ENCODE data around the gene PPWD1. TPM values are rescaled to one million over a fixed set of nuclear protein-coding genes. Genes with fewer than 3 reads are reported as not detected.
"Not testable (repeated sequence)": the region's sequence is repeated elsewhere in the genome, so short reads cannot be mapped to it uniquely, and the experiment has no call there.

Gene PPWD1
- total and polyA plus RNA-seq, 12 donors = 15.3 to 181 (median 28.4) TPM

- WGBS, 4 donors = 92 to 95% (median 94%) methylated on average over 4 of the region's 4 CpGs
- no peaks in the 10 kb centered on the region for H3K27me3 ChIP-seq
- H3K9me3 ChIP-seq (replicated peaks in 1 of 3) = no peaks in the 10 kb centered on the region
- intact Hi-C loops (cut with DNase I) = no loop called here
- H3K27ac ChIP-seq = no peak overlapping the region
- TF ChIP-seq POLR2A (IDR thresholded peaks at IDR 0.05) (no peak), CTCF (IDR thresholded peaks at IDR 0.05) (no peak)
- peaks cover 9 to 32% of the 10 kb centered on the region in 2 donors for H3K4me1 ChIP-seq (replicated peaks in 1 of 2)
- H3K4me3 ChIP-seq = no peak overlapping the region
- peaks cover 0 to 18% of the 10 kb centered on the region in 2 donors for H3K36me3 ChIP-seq (replicated peaks in 1 of 2)
- no peak for DNase-seq
Measured at GRCh38 chr5:65620021-65620420, 56.9 kb downstream of the PPWD1 start.

- intact Hi-C loops (cut with DNase I); H3K4me3 ChIP-seq; H3K27me3 ChIP-seq; H3K27ac ChIP-seq; H3K36me3 ChIP-seq (replicated peaks in 1 of 2); DNase-seq; H3K9me3 ChIP-seq (replicated peaks in 1 of 3): not testable (repeated sequence)
- peaks cover 14 to 42% of the 10 kb centered on the region in 2 donors for H3K4me1 ChIP-seq (replicated peaks in 1 of 2)
- WGBS, 4 donors = 81 to 97% (median 85%) methylated on average over 4 of the region's 4 CpGs
Measured at GRCh38 chr5:65621961-65622360, 58.9 kb downstream of the PPWD1 start.

GRCh38 chr5:65623482-65623881 is 60.4 kb downstream of the PPWD1 start:
- intact Hi-C loops (cut with DNase I) = no loop called here
- H3K4me3 ChIP-seq = peak overlapping the region; percentile 22 to 90 (median 56)
- DNase-seq = no peak
- H3K27me3 ChIP-seq = no peaks in the 10 kb centered on the region
- H3K4me1 ChIP-seq (replicated peaks in 1 of 2) = peaks cover 14 to 42% of the 10 kb centered on the region in 2 donors
- no peak for TF ChIP-seq POLR2A (IDR thresholded peaks at IDR 0.05)
- no peak for TF ChIP-seq CTCF (IDR thresholded peaks at IDR 0.05)
- H3K36me3 ChIP-seq (replicated peaks in 1 of 2) = peaks cover 0 to 4% of the 10 kb centered on the region in 2 donors
- 3 to 7% (median 5%) methylated on average over 9 of the region's 9 CpGs for WGBS, 4 donors
- no peaks in the 10 kb centered on the region for H3K9me3 ChIP-seq (replicated peaks in 1 of 3)
- peak overlapping the region in 3 of 5 donors; percentile 75 to 90 (median 84) for H3K27ac ChIP-seq

GRCh38 chr5:65624025-65624570 is 61.0 kb downstream of the PPWD1 start, which contains the start of gene TRIM23:
TSS of gene TRIM23 (minus strand) at chr5:65624333. CDS start at chr5:65624274, 59 bp downstream.
- intact Hi-C loops (cut with DNase I) = no loop called here
- Histone ChIP-seq H3K27me3 (no peaks in the 10 kb centered on the region), H3K27ac (peak within 1 kb of the TSS; percentile 75 to 90 (median 79)), H3K4me1 (replicated peaks in 1 of 2) (peaks cover 14 to 40% of the 10 kb centered on the region in 2 donors), H3K36me3 (replicated peaks in 1 of 2) (peaks cover 0 to 4% of the 10 kb centered on the region in 2 donors), H3K4me3 (peak within 1 kb of the TSS; percentile 60 to 93 (median 84)), H3K9me3 (replicated peaks in 1 of 3) (no peaks in the 10 kb centered on the region)
- DNase-seq = peak; percentile 91 to 96 (median 93)
- WGBS, 4 donors = 0 to 1% (median 0%) methylated on average over 23 to 32 of the region's 32 CpGs
- TF ChIP-seq CTCF (IDR thresholded peaks at IDR 0.05) = peak in 2 of 6 experiments; percentile 2 to 11
- TF ChIP-seq POLR2A (IDR thresholded peaks at IDR 0.05) = peak; percentile 28 to 51

Data from adrenal gland (tissue), 12 donors.